Astrocyte (in vitro differentiated cells and primary cell): ENCODE measurements around the gene AUTS2. TPM values are rescaled to one million over a fixed set of nuclear protein-coding genes. Genes with fewer than 3 reads are reported as not detected.

Experiments
- DNase-seq: peaks from one replicate; pipeline ENCODE4 v3.0.0-alpha.2; 2010; ENCODE audit warnings: low read depth
- FAIRE-seq: peaks from 2 replicates; lab custom pipeline; 2011; peaks lifted over from hg19 to GRCh38; lab: Jason Lieb, UNC
- H2AFZ ChIP-seq: 2 replicates; pipeline ENCODE4 v1.6.0; 2012; ENCODE audit warnings: low read depth, low read length, inconsistent platforms
- H3K27ac ChIP-seq: 2 replicates; pipeline ENCODE4 v1.5.1; 2011; ENCODE audit warnings: low read depth, low read length, inconsistent platforms
- H3K27me3 ChIP-seq: 2 replicates; pipeline ENCODE4 v1.6.0; 2011; ENCODE audit warnings: low read length, inconsistent platforms; ENCODE audit not compliant: insufficient read depth
- H3K36me3 ChIP-seq: 2 replicates; pipeline ENCODE4 v1.5.1; 2011; ENCODE audit warnings: low read length, inconsistent platforms; ENCODE audit not compliant: insufficient read depth
- H3K4me1 ChIP-seq: 2 replicates; pipeline ENCODE4 v1.5.1; 2011; ENCODE audit warnings: low read length, inconsistent platforms; ENCODE audit not compliant: insufficient read depth
- H3K4me2 ChIP-seq: 2 replicates; pipeline ENCODE4 v1.6.0; 2012; ENCODE audit warnings: low read length, inconsistent platforms
- H3K4me3 ChIP-seq: 2 replicates; pipeline ENCODE4 v1.5.1; 2011; ENCODE audit warnings: low read depth, mild to moderate bottlenecking, low read length, inconsistent platforms; ENCODE audit not compliant: insufficient read depth
- H3K79me2 ChIP-seq: 2 replicates; pipeline ENCODE4 v1.6.0; 2012; ENCODE audit warnings: mild to moderate bottlenecking, low read length, inconsistent platforms; ENCODE audit not compliant: insufficient read depth
- H3K9ac ChIP-seq: 2 replicates; pipeline ENCODE4 v1.6.0; 2012; ENCODE audit warnings: mild to moderate bottlenecking, low read length, inconsistent platforms
- H3K9me3 ChIP-seq: 2 replicates; pipeline ENCODE4 v1.5.1; 2012; ENCODE audit warnings: low read depth, mild to moderate bottlenecking, low read length, inconsistent platforms; ENCODE audit not compliant: insufficient read depth
- H4K20me1 ChIP-seq: 2 replicates; pipeline ENCODE4 v1.6.0; 2012; ENCODE audit warnings: low read length, inconsistent platforms; ENCODE audit not compliant: insufficient read depth
- H3K27ac Mint-ChIP-seq: one replicate; pipeline ENCODE4 v1.8.0; 2021; ENCODE audit warnings: mild to moderate bottlenecking, mixed read lengths; ENCODE audit not compliant: unreplicated experiment
- H3K27me3 Mint-ChIP-seq: one replicate; pipeline ENCODE4 v1.8.0; 2021; ENCODE audit warnings: low read depth, mixed read lengths; ENCODE audit not compliant: unreplicated experiment
- H3K36me3 Mint-ChIP-seq: one replicate; pipeline ENCODE4 v1.8.0; 2021; ENCODE audit warnings: low read depth, mixed read lengths; ENCODE audit not compliant: unreplicated experiment
- H3K4me1 Mint-ChIP-seq: one replicate; pipeline ENCODE4 v1.8.0; 2021; ENCODE audit warnings: low read depth, mixed read lengths; ENCODE audit not compliant: unreplicated experiment
- H3K4me3 Mint-ChIP-seq: one replicate; pipeline ENCODE4 v1.8.0; 2021; ENCODE audit warnings: mild to moderate bottlenecking, moderate library complexity, mixed read lengths; ENCODE audit not compliant: unreplicated experiment
- H3K9me3 Mint-ChIP-seq: one replicate; pipeline ENCODE4 v1.8.0; 2021; ENCODE audit warnings: mild to moderate bottlenecking, mixed read lengths; ENCODE audit not compliant: unreplicated experiment
- CTCF ChIP-seq: IDR thresholded peaks from 2 replicates; pipeline ENCODE4 v1.5.1; 2011; ENCODE audit warnings: low read depth, mild to moderate bottlenecking, inconsistent platforms, low read length, moderate library complexity; ENCODE audit not compliant: insufficient read depth
- EZH2 ChIP-seq: IDR thresholded peaks from 2 replicates; pipeline ENCODE4 v1.6.1; 2012; ENCODE audit warnings: mild to moderate bottlenecking, low read length, inconsistent platforms; ENCODE audit not compliant: insufficient read depth
- total RNA-seq: library from RNA; stranded (reverse); gene quantifications from 2 replicates; pipeline ENCODE4 v1.2.1, GENCODE V29; 2021

The AUTS2 gene
- total RNA-seq, 1 donor from 2014 or later = 73.2 TPM

GRCh38 chr7:70132226-70132851, 534.1 kb downstream of the AUTS2 start:
- H3K4me3 ChIP-seq = no peak overlapping the region
- no peaks in the 10 kb centered on the region for H4K20me1 ChIP-seq
- H3K36me3 ChIP-seq = no peaks in the 10 kb centered on the region
- no peaks in the 10 kb centered on the region for H3K4me1 ChIP-seq
- no peak for DNase-seq
- peak overlapping the region; percentile 16 for H3K4me2 ChIP-seq
- Mint-ChIP-seq H3K36me3 (peaks cover 2% of the 10 kb centered on the region), H3K4me3 (no peak overlapping the region), H3K9me3 (no peaks in the 10 kb centered on the region), H3K27me3 (no peaks in the 10 kb centered on the region), H3K4me1 (peaks cover 23% of the 10 kb centered on the region), H3K27ac (peak overlapping the region; percentile 35)
- H3K9ac ChIP-seq = no peak overlapping the region
- FAIRE-seq = no peak
- no peaks in the 10 kb centered on the region for H3K79me2 ChIP-seq
- H3K27ac ChIP-seq = no peak overlapping the region
- H3K27me3 ChIP-seq = no peaks in the 10 kb centered on the region
- no peaks in the 10 kb centered on the region for H3K9me3 ChIP-seq
- H2AFZ ChIP-seq = no peak overlapping the region
- TF ChIP-seq CTCF (no peak), EZH2 (no peak)

DNA sequence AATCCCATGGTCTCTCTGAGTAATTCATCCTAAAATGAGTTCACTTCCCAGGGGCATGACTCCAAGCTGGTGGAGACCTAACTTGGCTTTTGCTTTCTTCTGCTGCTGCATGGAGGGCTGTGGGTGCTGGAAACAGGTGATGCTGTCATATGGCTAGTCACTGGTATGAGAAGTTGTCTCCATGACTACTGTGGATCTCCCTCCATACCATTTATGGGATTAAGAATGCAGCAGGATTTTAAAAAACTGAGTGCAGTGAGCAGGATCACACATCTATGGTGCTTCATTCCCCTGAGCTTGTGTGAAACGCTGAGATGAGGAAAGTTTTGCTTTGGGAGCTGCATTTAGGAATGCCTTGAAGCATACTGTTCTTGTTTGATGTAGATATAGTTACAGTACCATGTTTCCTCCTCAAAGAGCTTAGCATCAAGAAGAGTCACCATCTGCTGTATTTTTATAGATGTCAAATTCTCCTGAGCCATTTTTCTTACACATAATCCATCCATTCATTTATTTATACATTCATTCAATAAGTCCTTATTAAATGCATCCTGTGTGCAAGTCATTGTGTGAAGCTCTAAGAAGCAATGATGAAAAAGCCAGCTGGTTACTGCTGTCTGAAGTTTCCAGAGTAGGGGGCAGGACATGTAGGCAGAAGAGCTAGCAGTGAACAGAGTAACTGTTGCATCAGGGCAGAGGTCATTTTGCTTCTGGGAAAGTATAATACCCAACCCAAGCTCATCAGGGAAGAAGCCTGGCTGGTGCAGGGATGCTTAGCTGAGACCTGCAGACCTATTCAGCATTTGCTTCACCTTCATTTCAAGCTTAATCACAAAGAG, 534.8 kb downstream of the AUTS2 start:
- Histone ChIP-seq H4K20me1 (no peaks in the 10 kb centered on the region), H3K9ac (no peak overlapping the region), H3K36me3 (no peaks in the 10 kb centered on the region), H3K4me1 (no peaks in the 10 kb centered on the region), H3K27me3 (no peaks in the 10 kb centered on the region), H3K4me2 (no peak overlapping the region), H3K9me3 (no peaks in the 10 kb centered on the region), H3K4me3 (no peak overlapping the region), H3K27ac (no peak overlapping the region), H2AFZ (no peak overlapping the region), H3K79me2 (no peaks in the 10 kb centered on the region)
- H3K4me1 Mint-ChIP-seq = peaks cover 23% of the 10 kb centered on the region
- no peak overlapping the region for H3K4me3 Mint-ChIP-seq
- no peaks in the 10 kb centered on the region for H3K27me3 Mint-ChIP-seq
- peaks cover 2% of the 10 kb centered on the region for H3K36me3 Mint-ChIP-seq
- H3K9me3 Mint-ChIP-seq = no peaks in the 10 kb centered on the region
- TF ChIP-seq CTCF = no peak
- no peak for TF ChIP-seq EZH2
- DNase-seq (peak; percentile 4), FAIRE-seq (no peak)
- peak overlapping the region; percentile 35 for H3K27ac Mint-ChIP-seq
